Uterus (tissue), 4 donors: ENCODE results near the gene DHX30. TPM values are rescaled to one million over a fixed set of nuclear protein-coding genes. Genes with fewer than 3 reads are reported as not detected.

Experiments
- DNase-seq, 2 donors: peaks; one replicate each; pipeline ENCODE4 v3.0.0-alpha.2; 2019 to 2020
- H3K27ac ChIP-seq, 2 donors: fragments of 200-600 bp; sonication (generic); 1 replicate in 1 of 2; 2 replicates in 1 of 2; pipeline ENCODE4 v1.5.1; 2016 to 2018
- H3K27me3 ChIP-seq, 2 donors: fragments of 200-600 bp; sonication (generic); one replicate each; pipeline ENCODE4 v1.5.1; 2018 to 2019; ENCODE audit warnings: control low read depth in 1 of 2
- H3K36me3 ChIP-seq, 2 donors: fragments of 200-600 bp; sonication (generic); one replicate each; pipeline ENCODE4 v1.5.1; 2019; ENCODE audit warnings: control low read depth in 1 of 2
- H3K4me1 ChIP-seq, 2 donors: fragments of 200-600 bp; sonication (generic); one replicate each; pipeline ENCODE4 v1.5.1; 2018 to 2019; ENCODE audit warnings: control low read depth in 1 of 2
- H3K4me3 ChIP-seq, 2 donors: fragments of 200-600 bp; sonication (generic); 1 replicate in 1 of 2; 2 replicates in 1 of 2; pipeline ENCODE4 v1.5.1; 2018 to 2019; ENCODE audit warnings: mild to moderate bottlenecking in 1 of 2
- H3K9me3 ChIP-seq, 2 donors: fragments of 200-600 bp; sonication (generic); one replicate each; pipeline ENCODE4 v1.5.1; 2019; ENCODE audit warnings: control low read depth in 1 of 2
- CTCF ChIP-seq, 4 experiments: fragments of 200-600 bp in 2 of 4; fragments of 450-650 bp in 2 of 4; sonication (generic) in 2 of 4; IDR thresholded peaks; one replicate each; pipeline ENCODE4 v1.5.1; 2016 to 2019; ENCODE audit warnings: antibody characterized with exemption in 4 of 4, mild to moderate bottlenecking in 2 of 4, moderate library complexity in 1 of 4
- POLR2A ChIP-seq, 2 donors: fragments of 450-650 bp; IDR thresholded peaks; one replicate each; pipeline ENCODE4 v1.6.1; 2016; ENCODE audit warnings: antibody characterized with exemption in 2 of 2, mild to moderate bottlenecking in 1 of 2, moderate library complexity in 1 of 2
- intact Hi-C: fragments of 100-400 bp; cut with DNase I; formaldehyde crosslinking; loops from one replicate; pipeline ENCODE4 v1.15.1; 2023; ENCODE audit warnings: low total_unique reads
- total RNA-seq, 4 donors: library from RNA; depleted of rRNA in 3 of 4; stranded (reverse); fragments of >200 nt in 3 of 4; gene quantifications; one replicate each; pipeline versions ENCODE4 v1.1.0 to v1.2.4, GENCODE V29; 2014 to 2023
- donor health status: DM: yes; HTN: yes; CAD: no.

The DHX30 gene
- total RNA-seq, 4 donors from 2014 or later: 21.5 to 78.6 (median 55.7) TPM

DNA sequence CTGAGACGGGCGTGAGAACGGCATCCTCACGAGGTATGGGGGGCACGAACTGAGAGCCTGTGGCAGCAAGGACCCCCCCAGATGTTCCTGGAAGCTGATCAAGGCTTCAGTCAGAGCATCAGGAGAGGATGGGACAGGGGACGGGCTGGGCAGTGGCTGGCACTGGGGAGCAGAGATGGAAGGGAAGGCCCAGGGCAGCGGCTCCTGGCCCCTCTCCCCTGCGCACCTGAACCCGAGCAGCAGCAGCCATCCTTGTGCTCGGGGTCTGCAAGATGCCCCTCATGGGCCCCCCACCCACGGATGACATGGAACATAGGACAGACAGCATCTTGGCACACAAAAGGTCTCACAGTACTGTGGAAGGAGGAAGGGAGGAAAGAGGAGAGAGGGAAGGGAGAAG, 51.3 kb downstream of the DHX30 start:
- no peaks in the 10 kb centered on the region for H3K27me3 ChIP-seq
- DNase-seq: no peak
- intact Hi-C loops: no loop called here
- H3K4me1 ChIP-seq: no peaks in the 10 kb centered on the region
- no peak overlapping the region for H3K27ac ChIP-seq
- H3K9me3 ChIP-seq: no peaks in the 10 kb centered on the region
- TF ChIP-seq CTCF (IDR thresholded peaks at IDR 0.05): no peak
- TF ChIP-seq POLR2A (IDR thresholded peaks at IDR 0.05): no peak
- H3K4me3 ChIP-seq: no peak overlapping the region
- H3K36me3 ChIP-seq: no peaks in the 10 kb centered on the region

DNA sequence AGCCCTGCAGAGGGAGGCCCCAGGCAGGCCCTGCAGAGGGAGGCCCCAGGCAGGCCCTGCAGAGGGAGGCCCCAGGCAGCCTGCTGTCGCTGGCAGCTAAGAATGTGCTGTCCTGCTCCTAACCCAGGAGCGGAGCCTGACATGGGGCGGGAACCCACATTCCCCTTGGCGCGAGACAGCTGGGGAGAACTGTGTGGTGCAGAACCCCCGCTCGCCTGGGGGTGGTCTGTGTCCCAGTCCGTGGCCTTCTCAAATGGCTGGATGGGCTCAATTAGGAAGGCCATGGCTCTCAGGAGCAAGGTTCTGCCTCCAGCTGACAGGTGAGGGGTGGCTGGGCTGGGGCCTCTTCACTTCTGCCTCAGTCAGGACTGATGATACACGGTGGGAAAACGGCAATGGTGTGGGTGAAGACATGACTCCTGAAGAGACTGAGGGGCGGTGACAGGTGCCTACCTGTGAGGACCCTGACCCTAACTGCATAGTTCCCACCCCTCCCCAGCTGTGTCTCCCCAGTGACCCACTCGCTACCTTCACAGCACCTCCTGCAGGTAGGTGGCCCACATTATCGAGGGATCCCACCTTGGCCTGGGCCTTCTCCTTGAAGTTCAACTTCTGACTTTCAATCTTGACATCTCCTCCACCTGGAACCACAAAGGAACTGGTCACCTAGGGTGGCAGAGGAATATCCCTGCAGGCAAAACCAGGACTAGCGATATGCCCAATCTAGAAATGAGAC, 52.0 kb downstream of the DHX30 start:
- no peak for DNase-seq
- no peaks in the 10 kb centered on the region for H3K4me1 ChIP-seq
- H3K27ac ChIP-seq: no peak overlapping the region
- H3K4me3 ChIP-seq: no peak overlapping the region
- no peaks in the 10 kb centered on the region for H3K27me3 ChIP-seq
- TF ChIP-seq CTCF (IDR thresholded peaks at IDR 0.05): no peak
- TF ChIP-seq POLR2A (IDR thresholded peaks at IDR 0.05): no peak
- no peaks in the 10 kb centered on the region for H3K9me3 ChIP-seq
- no peaks in the 10 kb centered on the region for H3K36me3 ChIP-seq
- intact Hi-C loops: no loop called here

DNA sequence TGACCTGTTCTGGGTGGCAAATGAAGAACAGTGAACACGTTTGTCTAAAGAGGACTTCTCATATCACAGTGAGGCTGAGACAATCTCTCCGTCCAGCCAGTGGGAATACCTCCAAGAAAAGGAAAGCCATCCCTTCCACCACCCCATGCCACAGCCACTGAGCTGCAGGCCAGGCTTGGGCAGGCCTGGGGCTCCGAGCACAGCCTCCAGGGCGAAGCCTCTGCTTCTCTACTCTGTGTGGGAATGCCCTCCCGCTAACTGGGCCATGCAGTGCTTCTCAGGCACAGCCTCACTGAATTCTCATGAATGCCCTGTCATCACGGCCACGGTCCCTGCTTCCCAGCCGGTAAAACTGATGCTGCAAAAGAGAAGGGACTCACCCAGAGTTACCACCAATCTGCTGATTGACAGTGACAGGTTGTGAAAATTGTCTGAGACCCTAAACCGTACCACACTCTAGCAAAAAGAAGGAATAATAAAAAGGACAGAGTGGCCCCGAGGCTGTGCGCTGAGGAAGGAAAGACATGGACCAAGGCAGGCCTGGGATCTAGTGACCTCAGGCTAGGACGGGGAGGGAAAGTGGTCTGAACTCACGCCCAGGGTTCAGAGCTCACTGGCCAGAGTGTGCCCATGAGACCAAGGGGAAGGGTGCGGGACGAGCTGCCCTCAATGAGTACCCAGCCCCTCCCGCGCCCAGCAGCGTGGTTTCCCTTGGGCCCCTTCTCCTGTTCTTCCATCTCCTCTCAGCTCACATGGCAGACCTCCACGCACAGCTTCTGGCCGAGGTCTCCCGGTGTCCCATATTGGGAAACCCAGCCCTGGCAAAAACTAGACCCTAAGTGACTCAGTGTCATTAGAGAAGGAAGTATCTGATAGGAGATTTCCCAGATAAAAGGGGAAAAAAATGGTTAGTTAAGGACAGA, 52.8 kb downstream of the DHX30 start:
- Histone ChIP-seq H3K9me3 (no peaks in the 10 kb centered on the region), H3K27me3 (no peaks in the 10 kb centered on the region), H3K27ac (no peak overlapping the region), H3K4me1 (no peaks in the 10 kb centered on the region), H3K36me3 (no peaks in the 10 kb centered on the region), H3K4me3 (no peak overlapping the region)
- TF ChIP-seq CTCF (IDR thresholded peaks at IDR 0.05) (no peak), POLR2A (IDR thresholded peaks at IDR 0.05) (no peak)
- intact Hi-C loops: no loop called here
- no peak for DNase-seq

DNA sequence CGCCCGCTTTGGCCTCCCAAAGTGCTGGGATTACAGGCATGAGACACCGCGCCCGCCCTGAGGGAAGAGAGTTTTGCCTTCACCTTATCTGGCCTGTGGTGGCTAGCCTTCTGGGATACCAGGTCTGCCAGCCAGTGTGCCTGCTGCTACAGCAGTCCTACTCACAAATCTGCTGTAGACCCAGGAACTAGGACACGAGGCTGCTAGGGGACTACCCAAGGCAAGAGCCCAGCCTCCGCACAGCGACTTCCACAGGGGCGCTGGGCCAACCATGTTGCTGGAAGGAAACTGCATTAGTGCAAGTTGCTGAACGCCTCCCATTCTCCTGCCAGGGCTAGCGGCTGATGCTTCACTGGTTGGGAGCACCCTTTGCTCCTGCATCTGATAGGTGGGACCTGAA, 53.7 kb downstream of the DHX30 start:
- TF ChIP-seq CTCF (IDR thresholded peaks at IDR 0.05): no peak
- TF ChIP-seq POLR2A (IDR thresholded peaks at IDR 0.05): no peak
- no peak for DNase-seq
- intact Hi-C loops: no loop called here
- H3K4me1 ChIP-seq: no peaks in the 10 kb centered on the region
- H3K27me3 ChIP-seq: no peaks in the 10 kb centered on the region
- H3K9me3 ChIP-seq: no peaks in the 10 kb centered on the region
- H3K36me3 ChIP-seq: no peaks in the 10 kb centered on the region
- no peak overlapping the region for H3K27ac ChIP-seq
- no peak overlapping the region for H3K4me3 ChIP-seq

- H3K27me3 ChIP-seq: no peaks in the 10 kb centered on the region
- H3K36me3 ChIP-seq: no peaks in the 10 kb centered on the region
- intact Hi-C loops: no loop called here
- DNase-seq: no peak
- no peak overlapping the region for H3K27ac ChIP-seq
- H3K9me3 ChIP-seq: no peaks in the 10 kb centered on the region
- TF ChIP-seq POLR2A (IDR thresholded peaks at IDR 0.05): no peak
- TF ChIP-seq CTCF (IDR thresholded peaks at IDR 0.05): no peak
- no peak overlapping the region for H3K4me3 ChIP-seq
- no peaks in the 10 kb centered on the region for H3K4me1 ChIP-seq
Observed at GRCh38 chr3:47857151-47857550, 54.2 kb downstream of the DHX30 start.
